DMS53 (cell line): ENCODE results near the gene UBAC1.
A peak's percentile ranks its signal among the peaks of the same experiment; 100 is the strongest.
"Not testable (repeated sequence)": the region's sequence is repeated elsewhere in the genome, so short reads cannot be mapped to it uniquely, and the experiment has no call there.

Source experiments
- DNase-seq: peaks from one replicate; lab custom pipeline; 2025; lab: John Stamatoyannopoulos, UW

UBAC1 gene

DNA sequence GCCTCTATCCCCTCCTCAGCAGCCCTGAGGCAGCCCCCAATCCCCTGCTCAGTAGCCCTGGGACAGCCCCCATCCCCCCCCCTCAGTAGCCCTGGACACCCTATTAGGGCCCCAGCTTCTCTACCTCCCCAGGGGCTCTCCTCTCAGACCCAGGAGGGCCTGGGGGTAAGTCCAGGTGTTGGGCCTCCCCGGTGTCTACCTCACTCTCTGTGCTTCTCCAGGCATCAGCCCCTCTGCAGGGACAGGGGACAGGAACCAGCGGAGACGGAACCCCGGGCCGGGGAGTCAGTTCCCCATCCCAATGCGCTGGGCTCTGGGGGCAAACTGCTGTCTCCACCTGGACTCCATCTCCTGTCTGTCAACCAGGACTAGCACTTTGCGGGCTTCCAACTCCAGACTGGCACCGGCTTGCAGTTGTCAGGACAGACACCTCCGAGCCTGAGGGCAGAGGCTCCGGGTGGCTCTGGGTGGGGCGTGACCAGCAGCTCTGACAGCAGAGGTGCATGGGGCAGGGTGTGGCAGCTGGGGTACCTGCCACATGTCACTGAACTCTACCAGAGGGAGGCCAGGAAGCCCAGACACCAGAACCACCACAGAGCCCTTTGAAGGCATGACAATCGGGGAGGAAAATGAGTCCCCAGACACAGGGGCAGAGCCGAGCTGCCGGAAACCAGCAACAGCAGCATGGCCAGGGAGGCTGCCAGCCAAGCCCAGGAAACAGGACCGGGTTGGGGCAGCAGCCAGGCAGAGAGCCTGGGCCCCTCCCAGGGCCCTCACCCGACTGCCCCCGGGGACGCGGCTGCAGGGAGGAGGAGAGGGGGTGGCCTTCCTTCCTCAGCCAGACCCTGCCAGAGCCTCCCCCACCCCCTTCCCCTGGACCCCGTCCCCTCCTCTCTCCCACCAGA lies 17.7 kb upstream of the UBAC1 start:
- DNase-seq, result peak; percentile 43

DNA sequence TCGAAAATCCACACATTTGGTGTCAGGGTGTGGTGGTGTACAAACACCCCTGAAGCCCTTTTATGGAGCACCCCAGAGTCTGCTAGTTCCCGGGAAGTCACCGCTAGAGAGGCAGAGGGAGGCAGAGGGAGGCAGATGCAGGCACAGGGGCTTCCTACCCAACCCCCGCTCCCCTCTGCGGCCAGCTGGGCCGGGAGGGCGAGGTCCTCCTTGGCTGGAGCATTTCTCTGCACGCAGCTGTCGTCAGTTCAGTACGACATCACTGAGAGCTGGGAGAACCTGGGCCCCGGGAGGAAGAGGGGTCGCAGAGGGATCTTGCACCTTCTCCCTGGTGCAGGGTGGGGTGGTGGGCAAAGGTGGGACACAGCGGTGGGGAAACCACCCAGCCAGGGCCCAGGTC lies 15.8 kb upstream of the UBAC1 start:
- no peak for DNase-seq

- DNase-seq, result no peak
These were observed 15.4 kb upstream of the UBAC1 start for GRCh38 chr9:135976531-135976930.

DNA sequence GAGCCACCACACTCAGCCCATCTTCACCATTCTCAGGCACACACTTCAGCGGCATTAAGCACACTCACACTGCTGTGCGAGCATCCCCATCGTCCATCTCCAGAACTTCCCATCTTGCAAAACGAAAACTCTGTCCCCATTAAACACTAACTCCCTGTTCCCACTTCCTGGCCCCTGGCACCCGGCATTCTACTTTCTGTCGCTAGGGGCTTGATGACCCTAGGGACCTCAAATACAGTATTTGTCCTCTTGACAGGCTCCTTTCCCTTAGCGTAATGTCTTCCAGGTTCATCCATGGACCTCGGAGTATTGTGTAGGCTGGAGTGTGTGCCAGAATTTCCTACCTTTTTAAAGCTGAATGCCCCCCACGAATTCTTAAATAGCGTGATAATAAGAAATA lies 14.7 kb upstream of the UBAC1 start:
- DNase-seq, result no peak

DNA sequence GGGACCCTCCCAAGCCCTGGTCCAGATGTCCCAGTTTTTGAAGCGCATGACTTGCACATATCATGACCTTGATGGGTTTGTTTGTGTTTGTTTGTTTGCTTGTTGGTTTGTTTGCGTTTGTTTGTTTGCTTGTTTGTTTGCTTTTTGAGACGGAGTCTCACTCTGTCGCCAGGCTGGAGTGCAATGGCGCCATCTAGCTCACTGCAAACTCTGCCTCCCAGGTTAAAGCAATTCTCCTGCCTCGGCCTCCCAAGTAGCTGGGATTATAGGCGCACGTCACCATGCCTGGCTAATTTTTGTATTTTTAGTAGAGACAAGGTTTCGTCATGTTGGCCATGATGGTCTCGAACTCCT lies 13.0 kb upstream of the UBAC1 start:
- no peak for DNase-seq

- no peak for DNase-seq
These were observed 12.4 kb upstream of the UBAC1 start for GRCh38 chr9:135973277-135974219.

GRCh38 chr9:135971892-135972291 lies 10.7 kb upstream of the UBAC1 start:
- peak; percentile 81 for DNase-seq

DNA sequence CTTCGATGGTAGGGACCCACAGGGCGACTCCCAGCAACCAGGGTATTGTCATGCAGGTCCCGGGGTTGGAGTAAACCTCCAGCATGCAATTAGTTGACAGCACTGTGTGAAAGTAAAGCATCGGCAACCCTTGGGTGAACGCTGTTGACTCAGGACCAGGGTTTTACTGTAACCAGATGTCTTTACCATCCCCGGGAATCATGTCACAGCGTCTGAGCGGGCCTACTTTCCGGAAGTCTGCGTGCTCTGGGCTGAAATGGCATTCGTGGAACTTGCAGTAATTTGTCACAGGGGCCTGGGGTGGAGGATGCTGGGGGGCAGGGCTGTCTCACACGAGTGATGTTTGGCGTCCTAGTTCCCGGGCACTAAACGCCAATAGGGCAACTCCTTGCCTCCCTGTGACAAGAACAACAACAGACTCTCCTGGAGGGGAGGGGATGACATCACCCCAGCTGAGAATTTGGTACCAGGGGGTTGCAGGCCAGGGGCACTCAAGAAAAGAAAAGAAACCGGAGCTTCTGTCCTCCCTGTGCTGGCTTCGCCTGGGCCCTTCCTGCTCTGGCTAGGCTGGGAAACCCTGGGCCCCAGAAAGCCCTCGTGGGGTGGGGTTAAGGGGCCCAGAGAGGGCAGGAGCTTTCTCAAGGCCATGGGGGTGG lies 10.1 kb upstream of the UBAC1 start:
- DNase-seq, result no peak

DNA sequence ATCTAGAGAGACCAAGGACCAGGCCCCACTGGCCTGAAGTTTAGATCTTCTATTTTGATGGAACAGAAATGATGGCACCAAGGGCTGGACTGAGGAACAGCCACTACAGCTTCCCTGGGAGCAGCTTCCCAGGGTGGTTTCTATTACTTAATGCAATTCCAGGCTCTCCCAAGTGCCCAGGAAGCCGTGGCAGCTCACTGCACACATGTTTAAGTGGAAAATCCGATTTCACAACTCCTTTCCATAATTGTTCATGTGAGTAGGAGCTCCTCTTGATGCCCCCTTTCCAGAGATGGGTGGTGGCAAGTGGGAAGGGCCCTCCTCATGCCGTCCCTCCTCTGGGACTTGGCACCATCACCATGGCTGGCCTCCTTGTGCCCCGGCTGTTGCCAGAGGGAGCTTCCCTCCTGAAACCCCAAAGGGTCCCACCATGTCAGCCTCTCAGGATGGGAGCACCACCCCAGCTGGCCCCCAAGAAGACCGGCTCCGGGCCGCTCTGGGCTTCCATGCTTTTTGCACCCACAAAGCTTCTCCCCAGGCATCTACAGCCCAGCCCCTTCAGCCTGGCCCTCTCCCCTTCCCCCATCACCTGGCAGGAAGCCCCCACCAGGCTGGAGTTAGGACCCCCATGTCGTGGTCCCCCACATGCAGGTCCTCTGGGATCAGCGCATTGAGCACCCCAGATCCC lies 9.1 kb upstream of the UBAC1 start:
- DNase-seq, result no peak

DNA sequence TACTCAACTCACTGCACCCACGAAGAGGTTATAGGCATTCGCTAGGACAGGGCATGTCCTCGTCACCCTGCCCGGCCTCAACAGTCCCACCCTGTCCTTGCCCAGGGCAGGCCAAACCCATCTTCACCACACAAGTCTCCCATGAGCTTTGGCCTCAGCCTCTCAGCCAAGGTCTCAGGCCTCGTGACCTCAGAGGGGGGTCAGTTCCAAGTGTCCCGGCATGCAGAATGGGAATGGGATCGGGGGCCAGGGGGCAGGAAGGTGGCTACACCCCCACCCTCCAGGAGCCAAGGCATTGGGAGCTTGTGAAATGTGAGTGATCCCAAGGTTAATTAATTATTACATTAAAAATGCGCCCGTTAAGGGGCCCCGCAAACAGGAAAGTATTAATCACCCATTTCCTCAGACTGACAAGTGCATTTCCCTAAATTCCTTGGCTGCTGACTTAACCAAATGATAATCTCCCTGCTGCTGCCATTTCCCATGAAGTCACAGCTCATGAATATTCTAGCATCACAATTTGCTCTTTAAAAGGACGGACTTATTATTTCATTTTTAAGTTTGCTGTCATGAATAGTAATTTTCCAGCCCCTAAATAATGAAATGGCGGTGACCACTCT lies 8.0 kb upstream of the UBAC1 start:
- no peak for DNase-seq

DNA sequence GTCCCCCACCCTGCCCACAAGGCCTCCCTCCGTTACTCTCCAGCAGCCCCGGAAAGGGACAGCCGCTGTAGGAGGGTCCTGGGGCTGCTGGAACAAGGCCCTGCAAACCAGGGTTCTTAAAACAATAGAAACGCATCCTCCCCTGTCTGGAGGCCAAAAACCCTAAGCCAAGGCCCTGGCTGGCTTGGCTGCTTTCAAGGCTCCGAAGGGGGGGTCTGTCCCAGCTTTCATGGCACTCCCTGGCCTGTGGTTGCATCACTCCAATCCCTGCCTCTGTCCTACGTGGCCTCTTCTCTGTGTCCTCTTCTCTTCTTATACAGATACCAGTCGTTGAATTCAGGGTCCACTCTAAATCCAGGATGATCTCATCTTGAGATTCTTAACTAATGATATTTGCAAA lies 7.4 kb upstream of the UBAC1 start:
- DNase-seq, result no peak

DNA sequence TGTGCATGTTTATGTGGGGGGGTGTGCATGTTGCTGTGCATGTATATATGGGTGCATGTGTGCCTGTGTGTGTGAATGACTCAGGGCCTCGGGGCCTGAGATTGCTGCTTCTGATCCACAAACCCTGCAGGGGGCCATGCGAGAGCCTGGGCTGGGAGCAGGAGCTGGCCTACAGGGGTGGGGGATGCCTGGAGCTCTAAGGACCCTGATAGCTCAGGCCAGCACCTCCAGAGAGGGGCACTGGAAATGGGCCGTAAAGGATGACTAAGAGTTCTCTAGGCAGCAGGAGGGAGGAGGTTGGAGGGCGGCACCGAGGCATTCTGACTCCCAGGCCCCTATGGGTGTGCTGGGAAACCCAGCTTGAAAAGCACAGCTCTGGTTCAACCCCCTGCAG lies 6.9 kb upstream of the UBAC1 start:
- peak; percentile 40 for DNase-seq

DNA sequence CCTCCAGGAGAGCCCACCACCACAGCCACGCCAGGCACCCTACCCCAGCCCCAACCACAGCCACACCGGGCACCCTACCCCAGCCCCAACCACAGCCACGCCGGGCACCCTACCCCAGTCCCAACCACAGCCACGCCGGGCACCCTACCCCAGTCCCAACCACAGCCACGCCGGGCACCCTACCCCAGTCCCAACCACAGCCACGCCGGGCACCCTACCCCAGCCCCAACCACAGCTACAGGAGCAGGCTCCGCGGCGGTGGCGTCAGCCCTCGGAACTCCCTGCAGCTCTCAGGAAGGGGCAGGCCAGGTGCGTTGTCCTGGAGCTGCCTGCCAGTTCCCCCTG lies 5.7 kb upstream of the UBAC1 start:
- DNase-seq, result not testable (repeated sequence)

- DNase-seq, result no peak
These were observed 4.1 kb upstream of the UBAC1 start for GRCh38 chr9:135965124-135965756.

DNA sequence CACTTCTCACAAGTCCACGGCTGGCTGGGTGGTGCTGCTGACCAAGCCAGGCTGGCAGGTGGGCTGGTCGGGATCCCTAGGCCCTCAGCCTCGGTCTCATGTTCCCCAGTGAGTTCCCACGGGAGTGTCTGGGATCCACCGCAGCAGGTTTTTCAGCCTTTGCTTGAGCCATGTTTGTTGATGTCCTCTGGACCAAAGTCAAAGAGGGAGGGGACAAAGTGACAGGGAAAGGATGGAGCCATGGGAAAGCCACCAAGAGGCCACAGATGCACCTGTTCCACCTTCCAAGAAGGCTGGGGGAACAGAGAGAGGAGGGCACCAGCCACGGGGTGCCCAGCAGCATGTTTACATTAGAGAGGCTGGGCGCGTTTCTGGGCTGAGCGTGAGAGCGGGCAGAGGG lies 2.8 kb upstream of the UBAC1 start:
- no peak for DNase-seq

- no peak for DNase-seq
These were observed 2.2 kb upstream of the UBAC1 start for GRCh38 chr9:135963338-135963737.

DNA sequence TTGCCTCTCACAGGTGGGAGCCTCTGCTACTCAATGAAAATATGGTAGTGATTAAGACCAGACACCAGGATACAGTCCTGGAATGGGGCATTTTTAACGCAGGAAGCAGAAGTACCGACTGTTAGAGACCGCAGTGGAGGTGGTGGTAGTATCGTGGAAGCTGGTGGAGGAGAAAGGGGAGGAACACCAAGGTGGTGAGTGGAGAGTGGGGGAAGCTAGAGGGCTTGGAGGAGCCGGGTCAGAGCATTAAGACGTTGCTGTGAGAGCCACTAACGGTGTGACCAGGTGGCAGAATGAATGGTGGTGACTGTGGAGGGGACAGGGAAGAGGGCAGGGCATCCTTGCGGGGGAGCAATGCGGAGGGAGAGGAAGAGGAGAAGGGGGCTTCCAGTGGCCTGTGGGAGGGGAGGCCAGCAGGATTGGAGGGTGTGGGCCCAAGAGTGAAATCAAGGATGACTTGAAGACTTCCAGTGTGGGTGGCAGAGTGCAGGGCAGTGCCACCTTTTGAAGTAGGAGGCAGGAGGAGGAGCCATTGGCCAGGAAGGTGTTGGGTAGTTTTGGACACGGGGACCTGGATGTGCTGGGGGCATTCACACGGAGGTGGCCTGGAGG lies 1.6 kb upstream of the UBAC1 start:
- DNase-seq, result no peak

- DNase-seq, result peak; percentile 43
These were observed 880 bp upstream of the UBAC1 start for GRCh38 chr9:135961811-135962695.

GRCh38 chr9:135960411-135961276 lies 529 bp downstream of the UBAC1 start:
- peak; percentile 68 for DNase-seq
